GM12878 (cell line): ENCODE measurements around the gene SLC24A4. TPM values are rescaled to one million over a fixed set of nuclear protein-coding genes. Genes with fewer than 3 reads are reported as not detected.

ENCODE experiments used
- ATAC-seq: fragments of 200-7000 bp; cut with Tn5 transposase; 3 replicates; pipeline ENCODE4 v1.9.1; 2020; ENCODE audit warnings: mild to moderate bottlenecking, moderate library complexity
- BruUV-seq: library from RNA; stranded (reverse); fragments of 400-500 nt; replicated peaks from 2 replicates; lab custom pipeline; 2021; lab: Mats Ljungman, UMichigan
- CTCF ChIA-PET: fragments of 300-600 bp; sonication (Branson Sonifier 250); formaldehyde crosslinking; extraction: SDS; loops from one replicate; lab custom pipeline; 2021; ENCODE audit warnings: inconsistent platforms; lab: Yijun Ruan, JAX
- POLR2A ChIA-PET: fragments of 350-600 bp; formaldehyde crosslinking; extraction: SDS; loops from one replicate; lab custom pipeline; 2021; ENCODE audit warnings: inconsistent platforms; lab: Charles Lee
- RAD21 ChIA-PET: fragments of 300-600 bp; sonication (Branson Sonifier 250); formaldehyde crosslinking; loops from one replicate; lab custom pipeline; 2023; ENCODE audit warnings: antibody characterized with exemption; ENCODE audit not compliant: unreplicated experiment; lab: Charles Lee
- SMC1A ChIA-PET: fragments of 300-600 bp; sonication (Branson Sonifier 250); formaldehyde crosslinking; loops from one replicate; lab custom pipeline; 2023; ENCODE audit not compliant: unreplicated experiment, uncharacterized antibody; lab: Charles Lee
- DNase-seq: peaks from one replicate; pipeline ENCODE4 v3.0.0-alpha.2; 2011; ENCODE audit warnings: low read depth, low spot score
- FAIRE-seq: peaks from 3 replicates; lab custom pipeline; 2011; peaks lifted over from hg19 to GRCh38; lab: Jason Lieb, UNC
- H2AFZ ChIP-seq: 2 replicates; pipeline ENCODE4 v1.6.0; 2011; ENCODE audit warnings: low read depth, low read length, control low read depth; ENCODE audit not compliant: control insufficient read depth
- H3K27ac ChIP-seq: 2 replicates; pipeline ENCODE4 v1.5.1; 2011; ENCODE audit warnings: control low read depth; ENCODE audit not compliant: control insufficient read depth, insufficient read depth
- H3K27me3 ChIP-seq, 2 experiments: replicated peaks in 1 of 2; 2 replicates each; pipeline versions ENCODE4 v1.6.0 to v1.6.1; 2011; ENCODE audit warnings: low read length in 1 of 2; ENCODE audit not compliant: control insufficient read depth in 2 of 2, insufficient read depth in 2 of 2
- H3K36me3 ChIP-seq, 2 experiments: 2 replicates each; pipeline ENCODE4 v1.5.1; 2011; ENCODE audit warnings: low read length in 1 of 2; ENCODE audit not compliant: control insufficient read depth in 2 of 2, insufficient read depth in 2 of 2
- H3K4me1 ChIP-seq: 2 replicates; pipeline ENCODE4 v1.6.1; 2011; ENCODE audit warnings: mild to moderate bottlenecking, low read length, moderate library complexity, mixed read lengths; ENCODE audit not compliant: control insufficient read depth, insufficient read depth
- H3K4me2 ChIP-seq: 2 replicates; pipeline ENCODE4 v1.6.0; 2011; ENCODE audit warnings: control low read depth; ENCODE audit not compliant: control insufficient read depth, insufficient read depth
- H3K4me3 ChIP-seq: fragments of 200-600 bp; sonication (generic); 2 replicates; pipeline ENCODE4 v1.5.1; 2016
- H3K79me2 ChIP-seq: 2 replicates; pipeline ENCODE4 v1.6.0; 2011; ENCODE audit warnings: low read length; ENCODE audit not compliant: control insufficient read depth, insufficient read depth
- H3K9ac ChIP-seq: 2 replicates; pipeline ENCODE4 v1.8.0; 2011; ENCODE audit warnings: low read length, control low read depth, mixed read lengths; ENCODE audit not compliant: control insufficient read depth, insufficient read depth
- H3K9me3 ChIP-seq: replicated peaks from 3 replicates; pipeline ENCODE4 v1.5.1; 2011; ENCODE audit warnings: mild to moderate bottlenecking, low read length; ENCODE audit not compliant: control insufficient read depth, insufficient read depth
- H4K20me1 ChIP-seq: 2 replicates; pipeline ENCODE4 v1.6.0; 2011; ENCODE audit not compliant: control insufficient read depth, insufficient read depth
- BHLHE40 ChIP-seq, 2 experiments: fragments of 450-650 bp in 1 of 2; IDR thresholded peaks; 2 replicates each; pipeline ENCODE4 v1.6.1; 2011 to 2017; ENCODE audit warnings: low read depth in 2 of 2, borderline replicate concordance in 1 of 2, improper control_type of control experiment in 1 of 2, low read length in 1 of 2, mild to moderate bottlenecking in 1 of 2
- CHD1 ChIP-seq: IDR thresholded peaks from 2 replicates; pipeline ENCODE4 v1.6.1; 2012; ENCODE audit warnings: low read depth, low read length, improper control_type of control experiment
- EED ChIP-seq: sonication (generic); IDR thresholded peaks from 2 replicates; pipeline ENCODE4 v1.6.1; 2016; ENCODE audit warnings: antibody characterized with exemption, low read depth
- ETV6 ChIP-seq, 2 experiments: fragments of 450-650 bp in 1 of 2; IDR thresholded peaks in 1 of 2; conservative IDR thresholded peaks in 1 of 2; 2 replicates each; pipeline ENCODE4 v1.6.1; 2014; ENCODE audit warnings: antibody characterized with exemption in 1 of 2, borderline replicate concordance in 1 of 2, low read depth in 1 of 2, mild to moderate bottlenecking in 1 of 2, moderate library complexity in 1 of 2
- RFX5 ChIP-seq: IDR thresholded peaks from 2 replicates; pipeline ENCODE4 v1.6.1; 2011; ENCODE audit warnings: low read depth, low read length, improper control_type of control experiment
- RUNX3 ChIP-seq: IDR thresholded peaks from 2 replicates; pipeline ENCODE4 v1.6.1; 2012; ENCODE audit warnings: low read length, inconsistent platforms
- SIX5 ChIP-seq: IDR thresholded peaks from 2 replicates; pipeline ENCODE4 v1.6.1; 2011; ENCODE audit warnings: mild to moderate bottlenecking, low read depth, low read length, moderate library complexity; ENCODE audit not compliant: severe bottlenecking
- SMARCA5 ChIP-seq: fragments of 450-650 bp; IDR thresholded peaks from 2 replicates; pipeline ENCODE4 v1.6.1; 2017; ENCODE audit warnings: mild to moderate bottlenecking
- TCF3 ChIP-seq: IDR thresholded peaks from 2 replicates; pipeline ENCODE4 v1.6.1; 2012; ENCODE audit warnings: low read depth, mild to moderate bottlenecking, low read length, borderline replicate concordance; ENCODE audit not compliant: insufficient read depth
- ZNF622 ChIP-seq: fragments of 450-650 bp; IDR thresholded peaks from 2 replicates; pipeline ENCODE4 v1.6.1; 2017; ENCODE audit warnings: mild to moderate bottlenecking, inconsistent platforms
- WGBS: methylation state at CpG from one replicate; pipeline ENCODE4 v1.1.6; 2016; ENCODE audit warnings: low lambda C conversion rate; ENCODE audit not compliant: insufficient replicate concordance, insufficient coverage; ENCODE audit errors: missing lambda C conversion rate; 5-methylcytosine and 5-hydroxymethylcytosine counted together
- in situ Hi-C: fragments of 300-500 bp; cut with MboI; formaldehyde crosslinking; loops from 9 replicates; pipeline ENCODE4 v1.14.3; 2018; ENCODE audit warnings: mixed read lengths
- intact Hi-C: fragments of 100-400 bp; cut with micrococcal nuclease; formaldehyde crosslinking; loops from one replicate; pipeline ENCODE4 v1.14.2; 2022; ENCODE audit not compliant: unreplicated experiment
- polyA plus RNA-seq, 11 experiments: library from polyadenylated mRNA; depleted of rRNA in 4 of 11; unstranded in 6 of 11; stranded (reverse) in 5 of 11; fragments of >200 nt; fragmentation: Nextera tagmentation in 4 of 11; fragmentation: Illumina TruSeq in 1 of 11; extraction: Ambion mirVana in 4 of 11; extraction: Trizol in 1 of 11; gene quantifications; 1 replicate in 1 of 11; 2 replicates in 10 of 11; pipeline versions ENCODE4 v1.2.1 to v1.2.3, GENCODE V29; 2011 to 2016; ENCODE audit warnings: inconsistent platforms in 2 of 11, missing spikeins in 2 of 11, low read depth in 1 of 11
- total RNA-seq, 4 experiments: library from RNA; depleted of rRNA in 3 of 4; stranded (reverse); fragments of >200 nt in 3 of 4; fragmentation: Illumina TruSeq in 1 of 4; extraction: Trizol in 1 of 4; gene quantifications; 2 replicates each; pipeline versions ENCODE4 v1.2.1 to v1.2.3, GENCODE V29; 2013 to 2021
- TF ChIP-seq, protein P1 (sequence below): fragments of 450-650 bp; IDR thresholded peaks from 2 replicates; pipeline ENCODE4 v1.6.1; 2016; ENCODE audit warnings: mild to moderate bottlenecking, moderate library complexity, borderline replicate concordance

The SLC24A4 gene
- total and polyA plus RNA-seq, 10 of the 15 experiments (the other 5 are each of a cell fraction or from before 2014, with no cell fraction given): under 0.01 to 0.46 (median 0.04) TPM; not detected in 5

DNA sequence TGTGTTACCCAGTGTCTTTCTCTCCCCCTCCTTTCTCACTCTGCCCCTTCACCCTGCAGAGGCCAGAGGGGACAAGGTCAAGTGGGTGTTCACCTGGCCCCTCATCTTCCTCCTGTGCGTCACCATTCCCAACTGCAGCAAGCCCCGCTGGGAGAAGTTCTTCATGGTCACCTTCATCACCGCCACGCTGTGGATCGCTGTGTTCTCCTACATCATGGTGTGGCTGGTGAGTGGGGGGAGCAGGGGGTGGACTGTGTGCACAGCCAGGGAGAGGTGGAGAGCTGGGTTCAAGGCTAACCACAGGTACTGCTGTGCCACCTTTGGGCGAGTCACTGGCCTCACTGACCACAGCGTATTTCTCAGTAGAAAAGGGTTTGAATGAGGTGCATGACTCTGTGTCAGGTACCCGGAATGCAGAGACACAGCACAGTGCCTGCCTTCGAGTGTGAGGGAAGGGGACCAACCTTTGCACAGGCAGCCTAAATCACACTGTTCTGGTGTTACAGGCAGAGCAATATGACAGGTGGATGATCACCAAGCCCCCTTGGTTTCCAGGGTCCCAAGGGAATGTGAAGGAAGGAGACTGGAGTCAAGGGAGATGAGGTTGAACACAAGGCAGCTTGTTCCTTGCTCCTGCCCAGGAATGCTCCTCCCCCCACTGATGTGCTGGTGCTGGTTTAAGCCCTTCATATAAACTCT is 159.8 kb downstream of the SLC24A4 start:
- Histone ChIP-seq H3K4me1 (no peaks in the 10 kb centered on the region), H3K36me3 (no peaks in the 10 kb centered on the region), H3K9me3 (no peaks in the 10 kb centered on the region; the same call in 2 of the 3 replicates), H3K27me3 (no peaks in the 10 kb centered on the region; a peak in 3 of 4 replicates), H3K9ac (no peak overlapping the region), H3K79me2 (no peaks in the 10 kb centered on the region), H3K4me3 (no peak overlapping the region), H3K4me2 (no peak overlapping the region), H3K27ac (no peak overlapping the region), H2AFZ (no peak overlapping the region), H4K20me1 (no peaks in the 10 kb centered on the region; the same call in 1 of the 2 replicates)
- no peak for TF ChIP-seq SMARCA5
- TF ChIP-seq EED: no peak
- TF ChIP-seq, protein P1, sequence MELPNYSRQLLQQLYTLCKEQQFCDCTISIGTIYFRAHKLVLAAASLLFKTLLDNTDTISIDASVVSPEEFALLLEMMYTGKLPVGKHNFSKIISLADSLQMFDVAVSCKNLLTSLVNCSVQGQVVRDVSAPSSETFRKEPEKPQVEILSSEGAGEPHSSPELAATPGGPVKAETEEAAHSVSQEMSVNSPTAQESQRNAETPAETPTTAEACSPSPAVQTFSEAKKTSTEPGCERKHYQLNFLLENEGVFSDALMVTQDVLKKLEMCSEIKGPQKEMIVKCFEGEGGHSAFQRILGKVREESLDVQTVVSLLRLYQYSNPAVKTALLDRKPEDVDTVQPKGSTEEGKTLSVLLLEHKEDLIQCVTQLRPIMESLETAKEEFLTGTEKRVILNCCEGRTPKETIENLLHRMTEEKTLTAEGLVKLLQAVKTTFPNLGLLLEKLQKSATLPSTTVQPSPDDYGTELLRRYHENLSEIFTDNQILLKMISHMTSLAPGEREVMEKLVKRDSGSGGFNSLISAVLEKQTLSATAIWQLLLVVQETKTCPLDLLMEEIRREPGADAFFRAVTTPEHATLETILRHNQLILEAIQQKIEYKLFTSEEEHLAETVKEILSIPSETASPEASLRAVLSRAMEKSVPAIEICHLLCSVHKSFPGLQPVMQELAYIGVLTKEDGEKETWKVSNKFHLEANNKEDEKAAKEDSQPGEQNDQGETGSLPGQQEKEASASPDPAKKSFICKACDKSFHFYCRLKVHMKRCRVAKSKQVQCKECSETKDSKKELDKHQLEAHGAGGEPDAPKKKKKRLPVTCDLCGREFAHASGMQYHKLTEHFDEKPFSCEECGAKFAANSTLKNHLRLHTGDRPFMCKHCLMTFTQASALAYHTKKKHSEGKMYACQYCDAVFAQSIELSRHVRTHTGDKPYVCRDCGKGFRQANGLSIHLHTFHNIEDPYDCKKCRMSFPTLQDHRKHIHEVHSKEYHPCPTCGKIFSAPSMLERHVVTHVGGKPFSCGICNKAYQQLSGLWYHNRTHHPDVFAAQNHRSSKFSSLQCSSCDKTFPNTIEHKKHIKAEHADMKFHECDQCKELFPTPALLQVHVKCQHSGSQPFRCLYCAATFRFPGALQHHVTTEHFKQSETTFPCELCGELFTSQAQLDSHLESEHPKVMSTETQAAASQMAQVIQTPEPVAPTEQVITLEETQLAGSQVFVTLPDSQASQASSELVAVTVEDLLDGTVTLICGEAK: no peak
- no peak for TF ChIP-seq ZNF622
- no peak for TF ChIP-seq CHD1
- no peak for TF ChIP-seq TCF3
- TF ChIP-seq SIX5: no peak
- no peak for TF ChIP-seq BHLHE40 (IDR thresholded peaks at IDR 0.05; ENCODE audit: borderline replicate concordance in 1 of 2, low read depth in 2 of 2, low read length in 1 of 2)
- TF ChIP-seq RUNX3: no peak
- no peak for TF ChIP-seq ETV6 (conservative IDR thresholded peaks at IDR 0.05 in 1 of 2, IDR thresholded peaks at IDR 0.05 in 1 of 2; ENCODE audit: borderline replicate concordance in 1 of 2, low read depth in 1 of 2)
- TF ChIP-seq RFX5: no peak
- no peak for DNase-seq
- no peak for ATAC-seq
- 69% methylated on average over 9 of the region's 9 CpGs for WGBS
- ChIA-PET SMC1A (no interaction called here), RAD21 (no interaction called here), POLR2A (no interaction called here), CTCF (no interaction called here)
- in situ Hi-C loops: no loop called here
- BruUV-seq: no TSS peak
- intact Hi-C loops: no loop called here
- FAIRE-seq: no peak
